Embryonic facial prominence (tissue), 1 donor: Measurements from ENCODE around the gene MAPKAPK2.
A peak's percentile ranks its signal among the peaks of the same experiment; 100 is the strongest.

Source experiments
- DNase-seq: peaks from one replicate; pipeline ENCODE4 v3.0.0-alpha.2; 2016; ENCODE audit errors: extremely low spot score

Gene MAPKAPK2

GRCh38 chr1:206683313-206683712 lies 1.4 kb upstream of the MAPKAPK2 start:
- DNase-seq = no peak

- no peak for DNase-seq
Measured at GRCh38 chr1:206684003-206684402, 702 bp upstream of the MAPKAPK2 start.

DNA sequence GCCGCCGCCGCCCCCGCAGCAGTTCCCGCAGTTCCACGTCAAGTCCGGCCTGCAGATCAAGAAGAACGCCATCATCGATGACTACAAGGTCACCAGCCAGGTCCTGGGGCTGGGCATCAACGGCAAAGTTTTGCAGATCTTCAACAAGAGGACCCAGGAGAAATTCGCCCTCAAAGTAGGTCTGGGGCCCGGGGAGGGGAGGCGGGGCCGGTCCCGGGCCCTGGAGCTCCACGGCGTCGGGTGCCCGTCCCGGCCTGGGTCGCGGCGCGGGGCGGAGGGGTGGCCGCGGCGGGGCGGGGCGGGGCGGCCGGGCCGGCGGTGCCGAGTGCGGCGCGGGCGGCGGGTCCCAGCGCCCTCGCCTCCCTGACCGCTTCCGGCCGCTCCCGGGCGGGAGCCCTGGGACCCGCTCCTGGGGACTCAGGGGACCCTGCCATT lies 646 bp downstream of the MAPKAPK2 start:
- no peak for DNase-seq

DNA sequence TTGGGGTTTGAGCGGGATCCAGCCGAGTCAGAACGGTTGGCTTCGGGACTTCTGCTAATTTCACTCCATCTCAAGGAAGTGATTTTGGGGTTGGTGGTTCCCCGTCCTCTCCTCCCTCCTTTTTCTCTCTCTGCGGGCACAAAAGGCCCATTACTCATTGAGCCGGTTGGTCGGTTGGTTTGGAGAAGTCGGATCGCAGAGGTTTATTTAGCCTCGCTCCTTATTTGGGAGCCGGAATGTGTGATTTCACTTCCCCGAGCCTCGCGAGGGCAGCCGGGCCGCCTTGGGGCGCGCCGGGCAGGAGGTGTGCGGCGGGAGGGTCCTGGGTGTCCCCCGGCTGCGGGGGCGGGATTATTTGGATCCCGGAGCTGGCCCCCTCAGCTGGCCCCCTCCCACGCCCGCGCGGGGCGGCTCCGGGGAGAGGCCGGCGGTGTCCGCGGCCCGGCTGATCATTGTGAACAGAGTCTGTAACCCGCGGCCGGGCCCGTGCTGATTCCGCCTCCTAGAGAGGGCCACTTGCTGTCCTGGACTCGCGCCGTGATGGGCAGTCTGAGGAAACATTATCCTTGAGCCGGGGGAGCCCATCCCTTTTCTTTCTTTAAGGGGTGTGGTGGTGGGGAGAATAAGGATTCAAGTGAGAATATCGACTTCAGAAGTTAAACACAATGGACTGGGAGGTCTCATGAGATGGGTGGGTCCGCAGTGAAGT lies 1.2 kb downstream of the MAPKAPK2 start:
- DNase-seq = peak; percentile 61

- no peak for DNase-seq
Measured at GRCh38 chr1:206686478-206687249, 2.0 kb downstream of the MAPKAPK2 start.

- no peak for DNase-seq
Measured at GRCh38 chr1:206687251-206687914, 2.7 kb downstream of the MAPKAPK2 start.

- no peak for DNase-seq
Measured at GRCh38 chr1:206687915-206688442, 3.3 kb downstream of the MAPKAPK2 start.

- no peak for DNase-seq
Measured at GRCh38 chr1:206690516-206690915, 5.8 kb downstream of the MAPKAPK2 start.

DNA sequence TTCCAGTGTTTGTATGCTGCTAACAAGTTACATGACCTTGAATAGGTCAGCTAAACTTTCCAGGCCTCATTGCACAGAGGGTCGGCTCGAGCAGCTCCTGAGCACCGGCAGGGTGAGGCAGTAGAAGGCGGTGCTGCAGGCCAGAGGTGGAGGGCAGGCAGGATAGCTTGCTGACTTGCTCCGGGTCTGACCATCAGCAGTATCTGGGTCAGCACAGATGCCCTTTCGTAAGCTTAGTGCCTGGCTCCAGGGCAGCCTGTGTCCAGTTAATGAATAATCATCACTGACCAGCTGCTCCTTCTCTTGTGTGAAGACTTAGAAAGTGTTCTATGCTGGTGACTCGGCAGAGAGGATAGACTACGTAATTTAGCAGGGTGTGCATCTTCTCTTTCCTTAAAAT lies 6.9 kb downstream of the MAPKAPK2 start:
- DNase-seq = no peak

- DNase-seq = no peak
Measured at GRCh38 chr1:206693029-206693428, 8.3 kb downstream of the MAPKAPK2 start.

- no peak for DNase-seq
Measured at GRCh38 chr1:206693592-206693991, 8.9 kb downstream of the MAPKAPK2 start.

- no peak for DNase-seq
Measured at GRCh38 chr1:206694171-206695124, 9.7 kb downstream of the MAPKAPK2 start.

GRCh38 chr1:206695733-206696132 lies 11.0 kb downstream of the MAPKAPK2 start:
- DNase-seq = no peak

- DNase-seq = no peak
Measured at GRCh38 chr1:206696812-206697585, 12.3 kb downstream of the MAPKAPK2 start.

- no peak for DNase-seq
Measured at GRCh38 chr1:206698011-206698410, 13.3 kb downstream of the MAPKAPK2 start.

- DNase-seq = no peak
Measured at GRCh38 chr1:206699000-206699586, 14.4 kb downstream of the MAPKAPK2 start.

DNA sequence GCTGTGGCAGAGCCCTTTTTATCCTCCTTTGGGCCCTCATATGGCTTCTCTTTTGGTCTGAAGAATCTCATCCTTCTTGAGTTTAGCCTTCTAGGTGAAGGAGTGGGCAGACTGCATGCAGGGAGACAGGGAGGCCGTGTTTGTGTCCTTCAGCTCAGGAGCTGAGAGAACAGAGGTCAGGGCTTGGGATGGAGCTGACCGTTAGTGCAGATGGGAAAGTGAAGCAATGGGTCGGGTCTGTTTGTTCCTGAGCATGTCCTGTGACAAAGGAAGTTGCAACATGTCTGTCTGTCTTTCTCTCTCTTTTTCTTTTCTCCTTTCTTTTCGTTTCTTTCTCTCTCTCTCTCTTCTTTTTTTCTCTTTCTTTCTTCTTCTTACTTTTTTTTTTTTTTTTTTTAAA lies 14.9 kb downstream of the MAPKAPK2 start:
- no peak for DNase-seq

- no peak for DNase-seq
Measured at GRCh38 chr1:206700445-206701036, 15.8 kb downstream of the MAPKAPK2 start.

DNA sequence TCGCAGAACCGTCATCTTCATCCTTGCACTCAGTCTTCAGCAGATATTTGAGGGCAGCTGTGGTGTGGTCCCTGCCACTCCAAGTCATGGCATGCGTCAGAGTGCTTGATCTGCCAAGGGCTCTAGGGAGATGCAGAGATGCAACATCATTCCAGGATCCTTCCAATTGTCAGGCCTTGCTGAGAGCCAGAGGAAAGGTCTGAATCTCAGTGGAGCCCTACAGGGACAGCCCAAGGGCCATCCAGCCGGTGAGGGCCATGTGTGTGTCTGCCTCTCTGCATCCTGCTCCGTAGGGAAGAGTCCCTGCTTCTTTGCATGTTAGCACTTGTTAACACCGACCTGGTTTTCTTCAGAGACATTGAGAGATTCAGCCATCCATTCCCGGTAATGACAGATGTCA lies 17.6 kb downstream of the MAPKAPK2 start:
- no peak for DNase-seq

DNA sequence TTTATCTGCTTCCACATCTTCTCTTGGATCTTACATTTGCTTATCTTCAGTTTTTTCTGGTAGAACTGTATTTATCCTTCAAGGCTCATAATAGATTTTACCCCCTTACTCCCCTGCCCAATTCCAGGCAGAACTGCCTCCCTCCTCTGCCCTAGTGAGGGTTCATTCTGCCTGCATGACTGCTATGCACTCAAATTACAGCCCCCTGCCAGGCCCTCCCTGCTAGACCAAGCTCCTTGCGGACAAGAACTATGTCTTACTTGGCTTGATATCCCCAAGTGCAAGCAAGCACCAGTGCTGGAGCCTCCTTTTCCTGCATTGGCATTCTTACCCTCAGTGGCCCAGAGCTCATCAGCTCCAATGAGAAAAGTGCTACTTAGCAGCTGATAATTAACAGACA lies 18.1 kb downstream of the MAPKAPK2 start:
- no peak for DNase-seq
